Measurements from ENCODE around the gene CNTN4. TPM values are rescaled to one million over a fixed set of nuclear protein-coding genes. Genes with fewer than 3 reads are reported as not detected.

Gene CNTN4
- total and polyA plus RNA-seq, 4 donors: 1.2 to 3.8 (median 2.6) TPM

- Histone ChIP-seq H3K27ac (ENCODE audit: low read depth in 1 of 2, low read length in 2 of 2) (no peak overlapping the region), H3K4me1 (ENCODE audit: control insufficient read depth in 4 of 4, insufficient read depth in 4 of 4, low read length in 3 of 4) (no peaks in the 10 kb centered on the region), H3K27me3 (ENCODE audit: control insufficient read depth in 4 of 4, insufficient read depth in 4 of 4, low read length in 3 of 4) (peaks cover 0 to 2% (median 0%) of the 10 kb centered on the region in 4 donors), H3K9ac (ENCODE audit: low read depth in 1 of 2, low read length in 2 of 2) (no peak overlapping the region), H3K36me3 (ENCODE audit: control insufficient read depth in 4 of 4, insufficient read depth in 3 of 4, low read depth in 1 of 4, low read length in 3 of 4) (no peaks in the 10 kb centered on the region), H3K9me3 (ENCODE audit: control insufficient read depth in 4 of 4, low read length in 3 of 4) (no peaks in the 10 kb centered on the region), H3K4me3 (ENCODE audit: low read depth in 1 of 3, low read length in 3 of 3) (no peak overlapping the region)
- no peak for DNase-seq (ENCODE audit: low spot score)
- no peak for TF ChIP-seq FOXA1 (IDR thresholded peaks at IDR 0.05)
- TF ChIP-seq, protein P1, sequence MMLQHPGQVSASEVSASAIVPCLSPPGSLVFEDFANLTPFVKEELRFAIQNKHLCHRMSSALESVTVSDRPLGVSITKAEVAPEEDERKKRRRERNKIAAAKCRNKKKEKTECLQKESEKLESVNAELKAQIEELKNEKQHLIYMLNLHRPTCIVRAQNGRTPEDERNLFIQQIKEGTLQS (IDR thresholded peaks at IDR 0.05): no peak
- TF ChIP-seq SP1 (IDR thresholded peaks at IDR 0.05): no peak
- no peak for TF ChIP-seq EGR1 (IDR thresholded peaks at IDR 0.05; ENCODE audit: low read depth in 2 of 2)
- no peak for TF ChIP-seq MAX (IDR thresholded peaks at IDR 0.05)
- no peak for TF ChIP-seq HNF4A (conservative IDR thresholded peaks at IDR 0.05)
- TF ChIP-seq, protein P2, sequence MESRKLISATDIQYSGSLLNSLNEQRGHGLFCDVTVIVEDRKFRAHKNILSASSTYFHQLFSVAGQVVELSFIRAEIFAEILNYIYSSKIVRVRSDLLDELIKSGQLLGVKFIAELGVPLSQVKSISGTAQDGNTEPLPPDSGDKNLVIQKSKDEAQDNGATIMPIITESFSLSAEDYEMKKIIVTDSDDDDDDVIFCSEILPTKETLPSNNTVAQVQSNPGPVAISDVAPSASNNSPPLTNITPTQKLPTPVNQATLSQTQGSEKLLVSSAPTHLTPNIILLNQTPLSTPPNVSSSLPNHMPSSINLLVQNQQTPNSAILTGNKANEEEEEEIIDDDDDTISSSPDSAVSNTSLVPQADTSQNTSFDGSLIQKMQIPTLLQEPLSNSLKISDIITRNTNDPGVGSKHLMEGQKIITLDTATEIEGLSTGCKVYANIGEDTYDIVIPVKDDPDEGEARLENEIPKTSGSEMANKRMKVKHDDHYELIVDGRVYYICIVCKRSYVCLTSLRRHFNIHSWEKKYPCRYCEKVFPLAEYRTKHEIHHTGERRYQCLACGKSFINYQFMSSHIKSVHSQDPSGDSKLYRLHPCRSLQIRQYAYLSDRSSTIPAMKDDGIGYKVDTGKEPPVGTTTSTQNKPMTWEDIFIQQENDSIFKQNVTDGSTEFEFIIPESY (IDR thresholded peaks at IDR 0.05): no peak
- no peak for TF ChIP-seq JUND (IDR thresholded peaks at IDR 0.05)
- no peak for TF ChIP-seq TAF1 (conservative IDR thresholded peaks at IDR 0.05)
- no peak for TF ChIP-seq FOXA2 (IDR thresholded peaks at IDR 0.05)
- TF ChIP-seq GABPA (IDR thresholded peaks at IDR 0.05 in 1 of 2, conservative IDR thresholded peaks at IDR 0.05 in 1 of 2): no peak
- no peak for TF ChIP-seq RXRA (IDR thresholded peaks at IDR 0.05)
- TF ChIP-seq YY1 (IDR thresholded peaks at IDR 0.05): no peak
- TF ChIP-seq HNF4G (IDR thresholded peaks at IDR 0.05): no peak
- TF ChIP-seq REST (IDR thresholded peaks at IDR 0.05): no peak
- TF ChIP-seq, protein P3, sequence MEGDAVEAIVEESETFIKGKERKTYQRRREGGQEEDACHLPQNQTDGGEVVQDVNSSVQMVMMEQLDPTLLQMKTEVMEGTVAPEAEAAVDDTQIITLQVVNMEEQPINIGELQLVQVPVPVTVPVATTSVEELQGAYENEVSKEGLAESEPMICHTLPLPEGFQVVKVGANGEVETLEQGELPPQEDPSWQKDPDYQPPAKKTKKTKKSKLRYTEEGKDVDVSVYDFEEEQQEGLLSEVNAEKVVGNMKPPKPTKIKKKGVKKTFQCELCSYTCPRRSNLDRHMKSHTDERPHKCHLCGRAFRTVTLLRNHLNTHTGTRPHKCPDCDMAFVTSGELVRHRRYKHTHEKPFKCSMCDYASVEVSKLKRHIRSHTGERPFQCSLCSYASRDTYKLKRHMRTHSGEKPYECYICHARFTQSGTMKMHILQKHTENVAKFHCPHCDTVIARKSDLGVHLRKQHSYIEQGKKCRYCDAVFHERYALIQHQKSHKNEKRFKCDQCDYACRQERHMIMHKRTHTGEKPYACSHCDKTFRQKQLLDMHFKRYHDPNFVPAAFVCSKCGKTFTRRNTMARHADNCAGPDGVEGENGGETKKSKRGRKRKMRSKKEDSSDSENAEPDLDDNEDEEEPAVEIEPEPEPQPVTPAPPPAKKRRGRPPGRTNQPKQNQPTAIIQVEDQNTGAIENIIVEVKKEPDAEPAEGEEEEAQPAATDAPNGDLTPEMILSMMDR (IDR thresholded peaks at IDR 0.05; ENCODE audit: low read depth, low read length, missing input control): no peak
- no peak for TF ChIP-seq NR2F2 (IDR thresholded peaks at IDR 0.05)
- no peak for TF ChIP-seq RAD21 (IDR thresholded peaks at IDR 0.05)
- 50% methylated on average over 3 of the region's 3 CpGs for WGBS
Measured at GRCh38 chr3:2441558-2441957, 342.9 kb downstream of the CNTN4 start.

Data from liver (tissue), 9 donors.